Epidermal melanocyte (primary cell): ENCODE measurements around the gene CGB5.

Experiments used
- DNase-seq: peaks from one replicate; pipeline ENCODE4 v3.0.0; 2011; ENCODE audit warnings: low spot score; ENCODE audit not compliant: insufficient read length

CGB5 gene

GRCh38 chr19:49085020-49085867 lies 41.6 kb downstream of the CGB5 start, which contains the start of gene SNRNP70:
Gene SNRNP70, plus strand, starts transcription at chr19:49085451. Its CDS starts 964 bp downstream, at chr19:49086415.
- peak; percentile 100 for DNase-seq

DNA sequence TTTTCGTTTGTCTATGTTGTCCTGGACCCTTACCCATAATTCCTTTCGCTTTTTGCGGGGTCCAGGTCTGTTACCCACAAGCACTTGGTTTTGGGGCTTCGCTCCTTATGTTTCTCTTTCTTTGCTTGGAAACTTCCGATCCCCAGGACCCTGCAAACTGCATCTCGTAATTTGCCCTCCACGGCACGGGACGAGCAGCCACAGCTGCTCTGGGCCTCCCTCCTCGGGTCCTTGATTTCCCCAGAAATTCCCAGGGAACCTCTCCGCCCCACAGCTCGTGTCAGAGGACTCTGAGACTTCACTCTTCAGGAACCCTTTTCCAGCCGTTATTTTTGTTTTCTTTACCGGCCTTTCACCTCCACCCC lies 42.2 kb downstream of the CGB5 start:
- no peak for DNase-seq

DNA sequence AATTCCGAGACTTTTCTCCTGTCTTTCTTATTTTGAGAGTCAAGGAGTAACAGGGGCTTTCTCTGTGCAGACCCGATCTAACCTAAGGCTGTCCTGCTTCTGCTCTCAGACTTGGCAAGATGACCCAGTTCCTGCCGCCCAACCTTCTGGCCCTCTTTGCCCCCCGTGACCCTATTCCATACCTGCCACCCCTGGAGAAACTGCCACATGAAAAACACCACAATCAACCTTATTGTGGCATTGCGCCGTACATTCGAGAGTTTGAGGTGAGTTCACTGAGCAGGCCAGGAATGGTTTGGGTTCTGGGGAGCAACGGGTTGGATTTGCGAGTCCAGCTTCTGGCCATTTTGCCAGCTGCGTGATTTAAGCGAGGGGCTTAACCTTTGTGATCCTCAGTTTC lies 42.6 kb downstream of the CGB5 start:
- no peak for DNase-seq

GRCh38 chr19:49091391-49092038 lies 47.9 kb downstream of the CGB5 start:
- no peak for DNase-seq

DNA sequence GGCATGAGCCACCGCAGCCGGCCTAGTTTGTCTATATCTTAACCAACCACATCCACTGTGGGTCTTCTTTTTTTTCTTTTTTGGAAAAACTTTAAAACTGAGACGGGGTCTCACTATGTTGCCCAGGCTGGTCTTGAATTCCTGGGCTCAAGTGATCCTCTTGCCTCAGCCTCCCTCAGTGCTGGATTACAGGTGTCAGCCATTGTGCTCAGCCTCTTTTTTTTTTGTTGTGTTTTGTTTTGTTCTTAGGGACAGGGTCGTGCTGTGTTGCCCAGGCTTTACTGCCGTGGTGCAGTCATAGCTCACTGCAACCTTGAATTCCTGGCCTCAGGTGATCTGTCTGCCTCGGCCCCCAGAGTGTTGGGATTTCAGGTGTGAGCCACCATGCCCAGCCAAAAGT lies 49.0 kb downstream of the CGB5 start:
- DNase-seq = no peak
